ENCODE measurements around the gene SUFU. TPM values are rescaled to one million over a fixed set of nuclear protein-coding genes. Genes with fewer than 3 reads are reported as not detected.

Gene SUFU
- total RNA-seq, 1 donor from 2014 or later: 7.6 TPM

DNA sequence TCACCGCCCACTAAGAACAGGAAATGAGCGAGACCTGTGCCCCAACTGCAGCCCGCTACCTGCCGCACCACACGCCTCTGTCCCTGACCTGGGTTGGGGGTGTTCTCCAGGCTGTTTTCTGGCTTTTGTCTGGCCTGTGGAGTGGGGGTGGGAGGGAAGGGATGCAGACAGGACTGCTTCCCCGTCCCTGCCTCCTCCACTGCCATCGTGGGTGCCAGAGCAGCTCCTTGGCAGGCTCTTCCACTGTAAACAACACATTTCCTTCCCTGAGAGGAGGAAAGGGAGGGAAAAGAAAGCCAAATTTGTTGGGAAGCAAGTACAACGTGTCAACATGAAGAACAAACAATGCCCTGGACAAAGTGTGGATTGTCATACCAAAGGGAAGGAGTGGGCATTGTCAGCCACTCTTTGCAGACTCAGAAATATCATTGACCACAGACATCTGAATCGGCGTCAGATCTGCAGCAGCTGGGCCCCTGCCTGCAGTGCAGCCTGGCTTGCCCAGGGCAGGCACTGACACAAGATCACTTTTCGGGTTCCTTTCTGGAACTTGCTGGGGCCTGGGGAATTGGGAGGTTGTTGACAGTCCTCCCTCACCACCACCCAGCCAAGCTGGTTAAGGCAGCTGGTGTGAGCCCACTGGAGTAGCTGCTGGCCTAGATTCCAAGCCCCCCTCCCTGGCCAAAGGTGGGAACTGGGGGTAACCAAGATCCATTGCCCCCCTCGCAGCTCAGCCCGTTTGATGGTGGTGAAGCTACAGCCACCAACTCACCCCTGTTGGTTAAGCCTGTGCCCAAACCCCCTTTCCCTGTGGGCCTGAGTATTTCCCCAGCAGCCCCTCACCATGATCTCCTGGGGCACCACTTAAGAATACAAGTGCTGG lies 117.9 kb downstream of the SUFU start:
- ATAC-seq (ENCODE audit: poor library complexity): no peak
- intact Hi-C loops (cut with DNase I): no loop called here
- DNase-seq: no peak

DNA sequence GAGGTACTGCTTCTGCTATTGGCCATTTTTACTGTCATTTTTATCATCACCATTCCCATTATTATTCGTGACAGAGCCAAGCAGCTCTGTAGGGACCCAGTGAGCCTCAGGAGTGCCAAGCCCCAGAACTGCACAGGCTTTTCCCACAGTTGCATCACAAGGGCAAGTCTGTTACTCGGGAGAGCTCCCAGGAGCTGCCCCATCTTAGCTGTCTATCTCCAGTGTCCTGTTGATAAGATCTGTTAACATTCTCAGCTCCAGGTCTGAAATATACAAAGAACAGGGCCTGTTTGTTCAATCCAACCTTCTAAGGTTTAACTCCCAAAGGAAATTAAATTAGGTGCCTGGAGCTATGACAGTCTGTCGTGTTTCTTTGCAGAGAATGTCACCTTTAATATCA lies 120.3 kb downstream of the SUFU start:
- no peak for DNase-seq
- intact Hi-C loops (cut with DNase I): no loop called here
- no peak for ATAC-seq (ENCODE audit: poor library complexity)

DNA sequence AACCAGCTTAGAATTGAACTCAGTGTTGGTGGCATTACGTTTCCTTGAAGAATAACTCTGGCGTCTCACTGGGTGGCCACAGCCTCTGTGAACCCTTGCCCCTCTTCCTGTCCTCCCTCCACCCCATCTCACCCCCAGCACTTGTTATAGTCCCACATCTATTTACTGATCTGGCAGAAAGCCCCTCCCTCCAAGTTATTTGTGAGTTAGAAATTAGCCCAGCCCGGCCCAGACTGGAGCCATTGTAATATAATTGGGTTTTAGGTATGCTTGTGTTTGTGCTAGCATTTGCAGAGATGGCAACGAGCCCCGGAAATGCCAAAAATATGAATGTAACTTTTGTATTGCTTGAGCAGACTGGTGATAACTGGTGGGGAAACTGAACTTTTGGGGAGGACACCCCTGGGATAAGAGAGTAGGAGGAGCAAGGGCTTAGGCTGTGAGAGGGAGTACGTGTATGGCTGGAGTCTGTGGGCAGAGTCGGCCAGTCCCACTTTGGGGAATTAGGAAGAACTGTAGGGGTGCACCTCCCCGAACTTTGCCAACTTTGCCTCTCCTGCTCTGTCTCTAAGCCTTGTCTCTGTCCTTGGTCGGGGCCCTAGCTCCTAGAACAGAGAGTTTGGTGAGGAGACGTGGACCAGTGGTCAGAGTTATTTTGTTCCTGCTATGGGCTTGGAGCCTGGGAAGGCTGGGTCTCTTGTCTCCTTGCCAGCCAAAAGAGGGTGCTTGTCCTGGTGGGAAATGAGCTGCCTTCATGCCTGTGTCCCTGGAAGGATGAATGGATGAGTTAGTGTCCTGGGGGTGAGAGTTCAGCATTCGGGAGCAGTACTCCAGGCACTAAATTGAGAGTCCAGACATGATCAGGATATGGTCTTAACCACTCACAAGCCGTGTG lies 121.2 kb downstream of the SUFU start:
- no peak for ATAC-seq (ENCODE audit: poor library complexity)
- intact Hi-C loops (cut with DNase I): no loop called here
- no peak for DNase-seq

DNA sequence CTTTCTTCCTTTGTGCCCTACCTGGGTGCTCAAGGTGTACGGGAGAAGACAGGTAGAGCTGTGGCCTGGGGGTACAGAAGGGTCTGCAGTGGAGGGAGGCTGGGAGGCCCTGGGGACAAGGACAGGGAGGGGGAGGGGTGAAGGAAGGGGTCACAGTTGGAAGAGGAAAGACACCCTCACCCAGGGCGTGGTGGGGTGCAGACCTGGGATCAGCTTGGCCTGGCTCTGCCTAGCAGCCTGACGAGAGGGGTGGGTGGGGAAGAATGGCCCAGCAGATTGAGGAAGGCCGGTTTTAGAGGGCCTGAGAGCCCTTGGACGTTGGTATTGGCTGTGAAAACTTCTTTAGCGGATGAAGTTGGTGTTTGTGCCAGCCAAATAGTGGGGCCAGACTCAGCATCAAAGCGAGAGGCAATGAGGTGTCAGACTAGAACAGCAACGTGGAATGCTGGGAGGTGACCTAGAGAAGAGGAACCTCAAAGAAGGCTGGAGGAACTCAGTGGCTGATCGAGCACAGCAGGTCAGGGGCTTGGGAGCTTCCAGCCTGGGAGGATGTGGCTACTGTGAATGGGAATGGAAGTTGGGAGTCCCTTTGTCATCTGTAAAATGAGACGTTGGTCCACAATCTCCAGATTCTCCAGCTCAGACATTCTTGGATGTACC lies 122.4 kb downstream of the SUFU start:
- no peak for DNase-seq
- no peak for ATAC-seq (ENCODE audit: poor library complexity)
- intact Hi-C loops (cut with DNase I): no loop called here

DNA sequence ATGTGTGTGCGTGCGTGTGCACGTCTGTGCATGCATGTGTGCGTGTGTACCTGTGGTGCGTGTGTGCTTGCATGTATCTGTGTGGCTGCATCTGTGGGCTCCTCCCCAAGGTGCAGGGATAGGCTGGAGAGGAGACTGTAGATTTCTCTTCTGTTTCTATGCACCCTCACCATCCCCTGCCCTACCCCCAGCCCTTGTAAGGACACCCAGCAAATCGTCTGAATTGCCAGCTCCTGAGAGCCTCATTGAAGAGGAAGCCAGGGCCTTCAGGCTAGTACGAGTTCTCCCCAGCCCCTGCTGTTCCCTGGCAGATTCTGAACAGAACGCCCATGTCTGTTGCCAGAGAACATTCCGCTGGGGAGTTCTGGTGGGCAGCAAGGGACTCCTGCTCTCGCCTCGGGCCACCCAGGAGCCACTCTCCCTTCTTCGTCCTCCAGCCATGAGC lies 123.5 kb downstream of the SUFU start:
- intact Hi-C loops (cut with DNase I): no loop called here
- DNase-seq: no peak
- ATAC-seq (ENCODE audit: poor library complexity): peak; percentile 33

DNA sequence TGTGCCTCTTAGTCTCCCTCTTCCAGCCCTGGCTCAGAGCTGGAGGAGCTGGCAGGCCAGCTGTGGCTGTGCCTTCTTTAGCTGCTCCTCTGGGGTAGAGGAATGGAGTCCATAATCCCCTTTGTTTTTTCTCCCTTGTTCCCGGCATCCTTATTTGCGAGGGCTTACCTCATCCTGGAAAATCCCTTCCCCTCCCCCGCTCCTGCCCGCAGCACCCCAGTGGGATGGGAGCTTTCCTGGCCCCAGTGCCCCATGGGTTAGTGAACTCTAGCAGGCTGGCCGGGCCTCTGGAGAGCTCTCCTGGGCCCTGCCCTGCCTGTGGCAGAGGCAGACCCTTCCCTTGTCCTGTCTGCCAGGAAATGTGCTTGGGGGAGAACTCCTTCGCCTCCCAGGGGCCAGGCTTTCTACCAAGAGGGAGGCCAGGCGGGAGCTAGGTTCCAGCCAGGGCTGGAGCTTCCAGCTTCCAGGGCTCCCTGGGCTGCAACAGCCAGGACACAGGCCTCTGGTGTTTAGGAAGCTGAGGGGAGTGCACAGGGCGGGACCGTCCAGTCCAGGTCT lies 124.0 kb downstream of the SUFU start:
- peak; percentile 65 for DNase-seq
- ATAC-seq (ENCODE audit: poor library complexity): peak; percentile 42
- intact Hi-C loops (cut with DNase I): no loop called here

DNA sequence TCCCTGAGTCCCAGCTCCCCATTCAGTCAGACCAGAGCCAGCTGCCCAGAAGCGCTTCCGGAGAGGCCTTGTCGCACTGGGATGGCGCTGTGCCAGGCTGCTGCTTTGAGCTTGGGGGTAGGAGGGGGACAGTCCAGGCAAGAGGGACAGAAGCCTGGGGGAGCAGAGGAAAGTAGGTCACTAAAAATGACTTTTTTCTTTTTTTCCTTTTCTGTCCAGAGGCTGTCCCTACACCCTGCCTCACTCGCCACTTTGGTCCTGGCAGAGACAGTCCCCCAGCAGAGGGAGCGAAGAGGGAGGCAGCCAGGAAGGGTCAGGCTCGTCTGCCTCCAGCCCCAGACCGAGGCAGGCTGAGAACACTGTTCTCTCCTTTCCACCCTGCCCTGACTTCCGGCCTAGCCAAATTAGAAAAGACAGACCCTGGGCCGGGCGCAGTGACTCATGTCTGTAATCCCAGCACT lies 124.7 kb downstream of the SUFU start:
- intact Hi-C loops (cut with DNase I): no loop called here
- peak; percentile 86 for DNase-seq
- peak; percentile 57 for ATAC-seq (ENCODE audit: poor library complexity)

DNA sequence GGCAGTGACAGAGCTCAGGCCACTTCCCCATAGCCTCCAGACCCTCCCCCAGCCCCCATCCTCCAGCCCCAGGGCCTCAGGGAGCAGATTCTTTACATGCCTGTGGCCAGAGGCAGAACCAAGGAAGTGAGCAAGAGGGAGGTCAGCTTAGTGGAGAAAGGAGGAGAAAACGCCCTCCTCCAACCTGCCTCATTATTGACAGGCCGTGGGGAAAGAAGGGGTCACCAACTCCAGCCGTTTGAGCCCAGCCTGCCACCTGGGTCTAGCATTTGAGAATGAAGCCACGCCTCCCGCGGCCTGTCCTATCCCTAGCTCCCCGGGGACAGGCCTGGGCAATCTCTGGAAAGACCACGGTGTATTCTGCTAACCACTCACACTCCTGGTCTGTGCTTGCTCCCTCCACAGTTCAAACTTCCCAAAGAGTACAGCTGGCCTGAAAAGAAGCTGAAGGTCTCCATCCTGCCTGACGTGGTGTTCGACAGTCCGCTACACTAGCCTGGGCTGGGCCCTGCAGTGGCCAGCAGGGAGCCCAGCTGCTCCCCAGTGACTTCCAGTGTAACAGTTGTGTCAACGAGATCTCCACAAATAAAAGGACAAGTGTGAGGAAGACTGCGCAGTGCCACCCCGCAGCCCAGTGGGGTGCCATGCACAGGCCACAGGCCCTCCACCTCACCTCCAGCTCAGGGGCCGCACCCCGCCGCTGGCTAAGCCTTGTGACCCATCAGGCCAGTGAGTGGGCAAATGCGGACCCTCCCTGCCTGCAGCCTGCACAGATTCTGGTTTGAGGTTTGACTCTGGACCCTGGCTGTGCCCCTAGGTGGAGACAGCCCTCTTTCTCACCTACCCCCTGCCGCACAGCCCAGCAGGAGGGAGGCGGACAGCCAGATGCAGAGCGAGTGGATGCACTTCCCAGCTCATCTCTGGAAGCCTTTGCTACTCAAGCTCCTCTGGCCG lies 126.2 kb downstream of the SUFU start:
- peak; percentile 47 for DNase-seq
- ATAC-seq (ENCODE audit: poor library complexity): no peak
- intact Hi-C loops (cut with DNase I): no loop called here

DNA sequence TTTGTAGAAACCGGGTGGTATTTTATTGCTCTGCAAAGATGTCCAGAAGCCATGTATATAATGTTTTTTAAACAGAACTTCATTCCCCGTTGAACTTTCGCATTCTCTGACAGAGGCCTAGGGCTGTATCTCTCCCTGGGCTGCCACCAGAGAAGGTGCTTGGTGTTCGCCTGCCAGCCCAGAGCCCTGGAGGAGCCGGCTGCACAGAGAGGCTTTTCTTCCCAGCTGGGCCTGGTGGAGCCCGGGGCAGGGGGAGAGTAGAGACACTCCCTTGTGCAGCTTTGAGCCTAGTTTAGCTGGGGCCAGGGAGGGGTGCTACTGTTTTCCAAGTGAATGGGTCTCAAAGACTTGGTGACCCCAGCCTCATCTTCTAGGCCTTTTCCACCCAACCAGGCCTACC lies 126.9 kb downstream of the SUFU start:
- ATAC-seq (ENCODE audit: poor library complexity) (no peak), DNase-seq (peak; percentile 31)
- intact Hi-C loops (cut with DNase I): no loop called here

DNA sequence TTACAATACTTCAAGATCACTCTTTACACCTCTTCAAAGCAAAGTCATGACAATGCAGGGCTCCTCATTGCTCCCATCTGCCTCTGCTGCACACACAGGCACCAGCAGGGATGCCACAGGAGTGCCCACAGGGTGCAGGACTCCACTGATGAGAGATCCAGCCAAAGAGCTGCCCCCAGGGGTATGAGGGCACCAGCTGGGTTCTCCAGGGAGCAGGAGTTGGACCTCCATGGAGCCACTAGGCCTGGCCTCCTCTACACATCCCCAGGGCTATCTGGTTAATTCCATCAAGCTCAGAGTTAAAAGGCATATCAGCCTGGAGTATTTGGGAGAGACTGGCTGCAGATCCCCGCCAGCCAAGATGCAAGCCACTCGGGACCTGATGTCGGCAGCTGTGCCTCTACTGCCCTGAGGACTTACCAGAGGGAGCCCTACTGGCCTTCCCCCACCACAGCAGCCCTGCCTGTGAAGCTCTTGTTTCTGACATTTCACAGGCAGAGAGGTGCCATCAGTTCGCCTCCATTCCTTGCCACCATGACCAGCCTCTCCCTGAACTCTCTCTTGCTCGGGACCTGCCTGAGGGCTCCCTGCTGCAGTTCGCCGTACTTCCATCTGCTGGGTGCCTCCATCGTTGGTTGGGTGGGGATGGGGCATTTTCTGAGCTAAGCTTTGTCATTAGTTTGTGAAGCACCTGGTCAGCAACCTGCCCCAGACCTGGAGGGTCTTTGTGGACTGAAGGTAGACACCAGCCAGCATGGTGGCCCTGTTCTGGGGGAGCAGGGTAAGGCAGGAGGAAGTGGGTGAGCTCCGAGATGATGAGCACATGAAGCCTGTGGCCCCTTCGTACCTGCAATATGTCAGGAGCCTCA lies 128.0 kb downstream of the SUFU start:
- intact Hi-C loops (cut with DNase I): no loop called here
- no peak for ATAC-seq (ENCODE audit: poor library complexity)
- DNase-seq: peak; percentile 37

DNA sequence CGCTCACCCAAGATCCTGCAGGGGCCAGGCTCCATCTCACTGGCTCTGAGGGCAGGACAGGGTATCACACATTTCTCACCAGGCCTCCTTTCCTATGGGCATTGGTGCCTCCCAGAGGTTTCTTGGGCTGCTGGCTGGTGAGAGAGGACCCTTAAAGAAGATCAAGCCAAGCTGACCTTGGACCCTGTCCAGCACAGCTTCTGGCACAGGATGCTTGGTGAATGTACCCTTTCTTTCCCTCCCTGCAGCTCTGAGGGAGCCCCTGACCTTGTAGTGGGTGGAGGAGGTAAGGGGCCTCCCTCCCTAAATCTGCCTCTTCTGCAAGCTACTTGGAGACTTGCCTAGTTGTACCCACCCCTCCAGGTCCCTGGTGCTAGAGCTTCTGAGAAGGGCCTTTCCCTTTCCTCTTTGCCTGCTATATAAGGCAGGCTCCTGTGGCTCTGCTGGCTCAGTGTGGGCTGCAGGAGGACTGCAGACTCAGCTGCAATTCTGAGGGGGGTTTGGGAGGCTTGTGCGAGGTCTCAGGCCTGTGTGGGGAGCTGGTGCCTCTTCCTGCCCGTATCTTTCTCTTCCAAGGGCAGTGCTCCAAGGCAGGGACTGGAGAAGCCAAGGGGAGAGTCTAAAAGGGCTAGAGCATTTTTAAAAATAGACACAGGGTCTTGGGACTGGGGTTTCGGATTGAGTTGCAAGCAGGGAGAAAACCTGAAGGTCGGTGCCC lies 128.8 kb downstream of the SUFU start:
- DNase-seq (peak; percentile 54), ATAC-seq (ENCODE audit: poor library complexity) (peak; percentile 46)
- intact Hi-C loops (cut with DNase I): no loop called here

DNA sequence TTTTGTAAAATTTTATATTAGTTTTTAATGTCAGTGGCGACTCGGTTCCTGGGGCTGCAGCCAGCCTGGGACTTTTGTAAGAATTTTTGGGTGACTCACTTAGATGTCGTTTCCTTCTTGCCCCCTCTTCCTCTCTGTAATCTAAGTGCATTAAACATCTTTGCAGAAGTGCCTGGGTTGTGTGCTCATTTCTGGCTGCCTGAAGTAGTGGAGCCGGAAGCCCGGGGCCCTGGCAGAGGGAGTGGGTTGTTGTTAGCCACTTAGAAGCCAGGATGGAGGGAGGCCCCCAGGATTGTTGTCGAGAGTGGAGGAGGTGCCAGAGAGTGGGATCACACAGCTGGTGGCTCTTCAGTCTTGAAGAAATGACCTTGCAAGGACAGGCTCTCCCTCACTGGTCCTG lies 129.5 kb downstream of the SUFU start:
- peak; percentile 70 for DNase-seq
- peak; percentile 9 for ATAC-seq (ENCODE audit: poor library complexity)
- intact Hi-C loops (cut with DNase I): no loop called here

DNA sequence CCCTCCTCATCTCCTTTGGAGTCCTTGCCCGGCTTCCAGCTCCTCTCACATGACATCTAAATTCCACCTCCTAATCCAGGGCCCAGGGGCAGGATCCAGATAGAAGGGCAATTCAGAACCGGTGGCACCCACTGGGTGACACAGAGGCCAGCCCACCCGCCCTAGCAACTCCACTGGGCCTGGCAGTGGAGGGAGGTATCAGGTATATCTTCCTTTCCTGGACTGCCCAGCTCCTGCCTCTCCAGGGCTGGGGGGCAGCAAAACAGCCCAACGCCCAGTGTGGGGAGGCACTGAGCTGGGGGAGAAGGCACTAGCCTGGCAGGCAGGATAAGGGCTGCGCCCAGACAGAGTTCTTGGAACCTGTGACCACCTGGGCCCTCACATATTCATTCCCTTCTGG lies 130.1 kb downstream of the SUFU start:
- DNase-seq (peak; percentile 39), ATAC-seq (ENCODE audit: poor library complexity) (no peak)
- intact Hi-C loops (cut with DNase I): no loop called here

DNA sequence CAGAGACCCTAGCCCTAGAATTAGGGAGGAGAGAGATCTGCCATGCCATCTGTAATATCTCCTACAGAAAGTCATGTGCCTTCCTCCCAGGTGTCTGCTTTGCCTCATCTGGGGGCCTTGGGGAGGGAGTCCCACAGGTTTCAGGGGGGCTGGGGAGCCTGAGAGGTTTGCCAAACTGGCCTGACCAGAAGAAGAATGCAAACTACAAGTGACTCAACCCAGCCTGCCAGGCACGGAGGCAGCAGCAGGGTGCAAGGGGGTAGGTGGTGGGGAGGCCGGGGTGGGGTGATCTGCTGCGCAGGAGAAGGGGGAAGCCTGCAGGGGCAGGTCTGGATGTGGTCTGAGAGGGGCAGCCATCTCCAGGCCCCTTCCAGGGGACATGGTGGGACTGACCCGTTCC lies 130.9 kb downstream of the SUFU start:
- intact Hi-C loops (cut with DNase I): no loop called here
- ATAC-seq (ENCODE audit: poor library complexity) (no peak), DNase-seq (peak; percentile 8)

DNA sequence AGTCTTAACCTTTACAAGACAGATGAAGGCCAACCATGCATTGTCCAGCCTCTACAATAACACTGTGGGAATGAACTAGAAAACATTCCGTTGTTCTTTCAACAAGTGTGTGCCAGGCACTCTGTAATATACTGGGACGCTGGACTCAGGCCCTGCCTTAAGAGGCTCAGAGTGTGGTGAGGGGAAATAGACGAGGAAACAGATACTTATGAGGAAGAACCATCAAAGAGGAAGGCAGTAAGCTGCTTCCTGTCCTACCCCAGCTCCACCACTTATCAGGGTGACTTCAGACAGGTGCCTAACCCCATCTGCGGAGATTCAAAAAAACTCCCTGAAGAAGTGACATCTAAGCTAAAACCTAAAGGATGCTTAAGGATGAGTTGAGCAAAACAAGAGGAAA lies 131.6 kb downstream of the SUFU start:
- ATAC-seq (ENCODE audit: poor library complexity) (no peak), DNase-seq (no peak)
- intact Hi-C loops (cut with DNase I): no loop called here

DNA sequence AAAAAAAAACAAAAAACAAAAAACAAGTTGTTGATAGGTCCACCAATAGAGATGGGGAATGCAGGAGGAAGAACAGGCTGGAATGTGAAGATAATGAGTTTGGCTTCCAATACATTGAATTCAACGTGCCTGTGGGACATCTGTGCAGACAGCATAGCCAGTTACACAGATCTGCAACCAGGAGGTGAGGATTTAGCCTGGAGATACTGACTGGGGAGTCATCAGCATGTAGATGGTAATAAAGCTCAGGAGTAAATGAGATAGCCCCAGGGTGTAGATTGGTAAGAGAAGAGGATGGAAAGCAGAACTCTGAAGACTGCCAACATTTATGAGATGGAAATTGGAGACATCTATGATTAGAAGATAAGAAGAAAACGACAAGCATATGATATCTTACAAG lies 135.8 kb downstream of the SUFU start:
- intact Hi-C loops (cut with DNase I): no loop called here
- ATAC-seq (ENCODE audit: poor library complexity) (no peak), DNase-seq (no peak)

Data from Right ventricle myocardium superior (tissue), 1 donor.